ENCODE measurements around the gene NPC1.

The NPC1 gene

DNA sequence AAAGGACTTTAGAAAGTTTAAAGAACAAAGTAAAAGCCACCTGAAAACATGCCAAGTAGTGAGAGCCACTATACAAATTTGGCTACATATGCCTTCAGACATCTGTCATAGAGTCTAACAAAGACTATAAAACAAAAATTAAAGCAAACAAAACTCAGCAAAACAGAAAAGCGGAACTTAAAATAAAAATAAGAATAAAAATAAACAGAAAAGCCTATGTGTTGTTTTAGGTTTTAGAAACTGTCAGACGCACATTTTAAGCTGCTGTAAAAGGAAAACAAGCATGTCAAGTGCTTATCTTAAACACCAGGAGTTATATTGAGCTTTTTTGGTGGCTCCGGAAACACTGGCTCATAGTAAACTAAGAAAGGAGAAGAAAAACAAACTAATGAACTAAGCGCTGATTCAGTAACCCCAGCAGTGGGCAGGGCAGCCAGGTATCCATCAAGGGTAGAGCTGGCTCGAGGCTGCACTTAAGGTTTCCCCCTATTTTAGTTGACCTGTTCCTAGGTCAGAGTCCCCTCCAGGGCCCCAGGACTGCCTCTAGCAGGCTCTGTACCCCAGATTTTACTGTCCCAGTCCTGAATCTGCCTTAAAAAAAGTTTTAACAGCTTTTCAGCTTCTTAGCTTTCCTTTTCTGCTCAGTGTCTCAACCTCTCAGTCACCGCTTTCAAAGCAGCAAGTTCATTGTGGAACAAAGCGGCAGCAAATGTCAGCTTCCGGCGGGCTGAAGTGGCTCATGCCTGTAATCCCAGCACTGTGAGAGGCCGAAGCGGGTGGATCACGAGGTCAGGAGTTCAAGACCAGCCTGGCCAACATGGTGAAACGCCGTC lies 98.4 kb downstream of the NPC1 start:
- peak; percentile 28 for DNase-seq (ENCODE audit: low spot score)

DNA sequence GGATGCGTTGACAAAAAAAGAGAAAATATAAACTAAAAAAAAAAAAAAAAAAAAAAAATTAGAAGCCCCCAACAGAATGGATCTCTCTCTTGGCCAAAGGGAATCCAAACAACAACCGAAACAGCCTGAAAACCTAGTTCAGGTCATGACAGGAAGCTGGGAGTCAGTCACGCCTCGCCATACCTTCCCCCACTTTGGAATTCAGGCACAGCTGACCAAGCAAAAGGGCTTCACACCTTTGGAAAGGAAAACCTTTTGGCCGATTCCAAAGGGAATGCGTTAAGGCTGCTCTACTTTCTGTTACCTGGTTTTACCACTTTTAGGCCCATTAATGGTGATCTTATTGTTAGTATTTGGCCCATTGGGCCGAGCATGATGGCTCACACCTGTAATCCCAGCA lies 100.9 kb downstream of the NPC1 start:
- DNase-seq (ENCODE audit: low spot score) = no peak

DNA sequence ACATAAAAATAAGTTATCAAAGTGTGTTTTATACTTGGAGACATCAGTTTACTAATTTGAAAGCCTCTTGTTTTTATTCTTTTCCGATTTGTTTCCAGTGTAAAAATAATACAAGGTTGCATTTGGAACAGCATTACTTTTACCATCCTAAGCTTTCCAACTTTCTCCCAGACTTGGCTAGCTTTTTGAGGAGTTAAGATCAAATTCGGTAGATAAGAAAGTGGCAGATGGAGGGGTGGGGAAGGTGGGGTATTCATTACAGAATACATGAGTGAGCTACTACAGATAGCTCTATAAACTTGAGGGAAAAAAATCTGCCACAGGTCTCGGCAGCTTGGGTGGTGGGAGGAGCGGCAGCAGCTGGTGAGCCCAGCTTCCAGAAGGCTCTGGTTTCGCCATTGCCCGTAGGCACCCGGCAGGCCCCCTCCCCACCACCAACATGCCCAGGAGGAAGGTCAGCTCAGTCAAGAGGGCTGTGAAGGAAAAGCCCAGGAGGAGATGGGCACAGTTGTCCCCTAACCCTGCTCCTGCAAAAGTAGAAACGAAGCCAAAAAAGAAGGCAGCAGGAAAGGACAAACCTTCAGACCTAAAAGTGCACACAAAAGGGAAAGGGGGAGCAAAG lies 101.6 kb downstream of the NPC1 start:
- DNase-seq (ENCODE audit: low spot score) = no peak
